Stimulated activated naive CD4-positive, alpha-beta T cell treated with Interleukin-2 at 50 U/mL for 16 hours (primary cell): ENCODE results near the gene CDK2AP2.
"Not testable (repeated sequence)": the region's sequence is repeated elsewhere in the genome, so short reads cannot be mapped to it uniquely, and the experiment has no call there.

Experiments used
- DNase-seq: peaks from one replicate; lab custom pipeline; 2025; lab: John Stamatoyannopoulos, UW

CDK2AP2 gene, protein sequence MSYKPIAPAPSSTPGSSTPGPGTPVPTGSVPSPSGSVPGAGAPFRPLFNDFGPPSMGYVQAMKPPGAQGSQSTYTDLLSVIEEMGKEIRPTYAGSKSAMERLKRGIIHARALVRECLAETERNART

DNA sequence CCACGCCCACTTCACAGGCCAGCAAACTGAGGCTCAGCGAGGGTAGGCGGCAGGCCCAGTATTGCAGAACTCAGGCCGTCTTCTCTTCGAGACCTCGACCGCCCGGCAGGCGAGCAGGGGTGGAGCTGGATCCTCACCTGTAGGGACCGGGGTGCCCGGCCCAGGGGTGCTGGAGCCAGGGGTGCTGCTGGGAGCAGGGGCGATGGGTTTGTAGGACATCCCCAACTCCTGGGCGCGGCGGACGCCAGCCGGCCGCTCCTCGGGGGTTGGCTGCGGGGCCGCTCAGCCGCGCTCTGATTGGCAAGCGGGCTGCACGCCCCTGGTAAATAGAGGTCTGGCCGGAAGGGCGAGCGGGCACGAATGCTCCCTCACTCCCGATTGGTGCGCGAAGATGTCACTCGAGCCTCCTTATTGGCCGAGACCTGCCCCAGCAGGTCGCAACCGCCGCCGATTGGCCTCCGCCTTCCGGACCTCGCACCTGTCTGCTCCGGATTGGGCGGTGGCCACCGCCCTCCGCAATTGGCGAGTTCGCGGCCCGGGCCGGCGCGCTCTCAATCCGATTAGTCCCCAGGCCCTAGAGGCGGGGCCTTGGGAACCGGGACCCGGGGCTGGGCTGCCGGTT is at the start of gene CDK2AP2:
CDK2AP2 (minus strand) TSS at position 299 of the 622 bp plus-strand sequence; CDS start at position 219, 80 bp downstream.
- DNase-seq = peak; percentile 98

DNA sequence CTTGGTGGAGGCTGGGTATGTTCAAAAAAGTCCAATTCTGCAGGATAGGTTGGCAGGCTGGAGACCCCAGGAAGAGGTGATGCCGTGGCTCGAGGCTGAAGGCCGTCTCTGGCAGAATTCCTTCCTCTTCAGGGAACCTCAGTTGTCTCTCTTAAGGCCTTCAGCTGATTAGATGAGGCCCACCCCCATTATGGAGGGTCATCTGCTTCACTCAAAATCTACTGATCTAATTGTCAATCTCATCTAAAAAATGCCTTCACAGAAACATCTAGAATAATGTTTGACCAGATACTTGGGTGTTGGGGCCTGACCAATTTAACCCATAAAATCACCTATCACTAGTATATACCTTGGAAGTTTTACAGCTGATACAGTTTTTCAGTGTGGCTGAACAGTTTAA is 48.3 kb upstream of the CDK2AP2 start:
- DNase-seq = no peak

DNA sequence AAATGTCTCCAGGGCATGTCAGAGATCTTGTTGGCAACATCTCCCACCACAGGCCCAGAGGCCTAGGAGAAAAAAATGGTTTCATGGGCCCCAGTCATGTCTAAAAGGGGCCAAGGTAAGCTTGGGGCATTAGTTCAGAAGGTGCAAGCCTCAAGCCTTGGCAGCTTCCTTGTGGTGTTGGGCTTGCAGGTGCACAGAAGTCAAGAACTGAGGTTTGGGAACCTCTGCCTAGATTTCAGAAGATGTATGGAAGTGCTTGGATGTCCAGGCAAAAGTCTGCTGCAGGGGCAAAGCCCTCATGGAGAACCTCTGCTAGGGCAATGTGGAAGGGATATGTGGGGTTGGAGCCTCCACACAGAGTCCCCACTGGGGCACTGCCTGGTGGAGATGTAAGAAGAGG is 43.7 kb upstream of the CDK2AP2 start:
- DNase-seq = not testable (repeated sequence)

DNA sequence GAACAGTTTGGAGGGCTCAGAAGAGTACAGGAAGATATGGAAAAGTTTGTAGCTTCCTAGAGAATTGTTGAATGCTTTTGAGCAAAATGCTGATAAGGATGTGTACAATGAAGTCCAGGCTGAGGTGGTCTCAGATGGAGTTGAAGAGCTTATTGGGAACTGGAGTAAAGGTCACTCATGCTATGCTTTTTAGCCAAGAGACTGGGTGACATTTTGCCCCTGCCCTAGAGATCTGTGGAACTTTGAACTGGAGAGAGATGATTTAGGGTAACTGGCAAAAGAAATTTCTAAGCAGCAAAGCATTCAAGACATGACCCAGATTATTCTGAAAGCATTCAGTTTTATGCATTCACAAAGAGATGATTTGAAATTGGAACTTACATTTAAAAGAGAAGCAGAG is 43.2 kb upstream of the CDK2AP2 start:
- no peak for DNase-seq

DNA sequence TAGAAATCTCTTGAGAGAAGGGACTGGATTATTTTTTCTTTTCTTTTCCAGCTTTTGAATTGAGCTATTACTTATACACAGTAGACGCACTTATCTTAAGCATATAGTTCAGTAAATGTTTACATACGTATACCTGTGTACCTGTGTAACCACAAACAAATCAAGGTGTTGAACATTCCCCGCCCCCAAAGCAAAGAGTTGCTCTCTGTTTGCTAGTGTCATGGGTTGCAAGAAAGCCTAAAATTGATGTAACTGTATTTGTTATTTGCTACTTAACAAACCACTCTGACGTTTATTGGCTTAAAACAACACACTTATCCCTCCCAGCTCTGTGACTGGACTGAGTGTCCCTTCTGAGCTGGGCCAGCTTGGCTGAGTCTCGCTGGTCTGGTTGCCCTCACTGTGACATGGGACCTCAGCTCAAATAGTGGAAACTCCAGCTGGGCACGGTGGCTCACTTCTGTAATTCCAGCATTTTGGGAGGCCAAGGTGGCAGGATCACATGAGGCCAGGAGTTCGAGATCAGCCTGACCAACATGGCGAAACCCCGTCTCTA is 40.7 kb upstream of the CDK2AP2 start:
- DNase-seq = no peak

DNA sequence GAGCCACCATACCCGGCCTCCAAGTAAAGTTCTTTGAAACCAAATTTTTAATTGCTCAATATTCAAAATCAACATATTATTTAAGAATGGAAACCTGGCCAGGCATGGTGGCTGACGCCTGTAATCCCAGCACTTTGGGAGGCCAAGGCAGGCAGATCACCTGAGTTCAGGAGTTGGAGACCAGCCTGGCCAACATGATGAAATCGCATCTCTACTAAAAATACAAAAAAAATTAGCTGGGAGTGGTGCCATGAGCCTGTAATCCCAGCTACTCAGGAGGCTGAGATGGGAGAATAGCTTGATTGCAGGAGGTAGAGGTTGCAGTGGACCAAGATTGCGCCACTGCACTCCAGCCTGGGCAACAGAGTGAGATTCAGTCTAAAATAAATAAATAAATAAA is 40.1 kb upstream of the CDK2AP2 start:
- DNase-seq = not testable (repeated sequence)

DNA sequence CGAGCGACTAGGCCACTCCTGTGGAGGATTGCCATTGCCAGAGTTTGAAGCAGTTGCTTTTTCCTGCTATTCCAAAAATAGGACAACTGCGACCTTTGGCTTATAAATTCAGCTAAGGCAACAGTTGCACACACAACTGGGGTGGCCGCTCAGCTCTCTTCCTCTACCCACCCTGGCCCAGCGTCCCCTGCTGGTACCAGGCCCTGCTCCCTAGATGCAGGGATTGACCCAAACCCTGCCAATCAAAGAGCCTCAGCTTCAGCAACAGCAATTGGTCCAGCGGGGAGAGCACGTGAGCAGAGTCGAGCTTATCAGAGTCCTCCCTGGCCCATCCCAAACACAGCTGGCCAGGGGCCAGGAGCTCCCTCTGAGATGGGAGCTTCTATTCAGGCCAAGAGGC is 37.3 kb upstream of the CDK2AP2 start:
- no peak for DNase-seq

DNA sequence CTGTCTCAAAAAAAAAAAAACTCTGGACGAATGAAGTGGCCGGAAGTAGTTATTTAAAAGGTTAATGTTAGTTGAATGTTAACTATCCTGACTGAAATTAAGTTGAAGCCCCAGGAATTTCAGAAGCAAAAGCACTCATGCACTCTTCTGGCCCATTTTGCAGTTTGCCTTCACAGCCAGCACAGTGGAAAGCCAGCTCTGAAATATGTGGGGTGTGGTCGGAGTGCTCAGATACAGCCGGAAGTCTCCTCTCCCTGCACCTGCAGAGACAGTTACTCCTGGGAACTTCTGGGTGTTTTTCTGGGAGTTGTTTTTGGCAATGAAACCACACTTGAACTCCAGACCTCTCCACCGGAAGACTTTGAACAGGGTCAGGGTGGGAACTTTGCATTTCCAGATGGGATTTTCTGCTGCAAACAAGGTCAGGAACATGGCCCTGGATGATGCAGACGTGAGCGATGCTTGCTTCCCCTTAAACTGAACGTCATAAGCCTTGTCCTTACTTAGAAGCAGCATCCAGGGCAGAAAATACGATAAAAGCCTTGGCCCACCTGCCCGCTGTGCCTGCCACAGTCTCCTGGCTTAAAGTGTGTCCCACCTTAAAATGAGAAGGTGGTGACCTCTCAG is 36.8 kb upstream of the CDK2AP2 start:
- no peak for DNase-seq

DNA sequence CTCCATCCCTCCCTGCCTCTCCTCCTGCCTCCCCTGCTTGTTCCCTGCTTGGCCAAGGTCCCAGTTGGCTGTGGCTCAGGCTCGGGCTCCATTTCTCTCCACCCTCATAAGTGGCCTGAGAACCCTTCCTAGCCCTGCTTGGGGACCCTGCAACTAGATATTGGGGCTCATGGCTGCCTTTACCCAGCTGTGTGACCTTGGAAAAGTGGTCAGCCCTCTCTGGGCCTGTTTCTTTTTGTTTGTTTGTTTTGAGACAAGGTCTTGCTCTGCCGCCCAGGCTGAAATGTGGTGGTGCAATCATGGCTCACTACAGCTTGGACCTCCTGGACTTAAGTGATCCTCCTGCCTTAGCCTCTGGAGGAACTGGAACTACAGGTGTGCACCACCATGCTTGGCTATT is 35.6 kb upstream of the CDK2AP2 start:
- no peak for DNase-seq

DNA sequence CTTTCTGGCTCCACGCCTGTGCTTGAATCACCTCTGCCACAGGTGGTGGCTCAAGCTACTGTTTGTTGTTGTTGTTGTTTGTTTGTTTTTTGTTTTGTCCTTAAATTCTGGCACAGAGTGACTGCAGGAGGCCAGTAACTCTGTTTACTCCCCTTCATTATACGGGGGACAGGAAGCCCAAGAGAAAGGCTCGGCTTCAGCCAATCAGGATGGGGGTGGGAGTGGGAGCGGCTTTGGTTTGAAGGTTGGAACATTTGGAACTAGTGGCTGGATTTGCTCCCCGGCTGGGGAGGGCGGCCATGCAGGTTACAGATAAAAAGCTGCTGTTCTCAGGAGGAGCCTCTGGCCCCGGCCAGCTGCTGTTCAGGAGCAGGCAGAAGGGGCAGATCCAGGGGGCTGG is 35.0 kb upstream of the CDK2AP2 start:
- DNase-seq = no peak

DNA sequence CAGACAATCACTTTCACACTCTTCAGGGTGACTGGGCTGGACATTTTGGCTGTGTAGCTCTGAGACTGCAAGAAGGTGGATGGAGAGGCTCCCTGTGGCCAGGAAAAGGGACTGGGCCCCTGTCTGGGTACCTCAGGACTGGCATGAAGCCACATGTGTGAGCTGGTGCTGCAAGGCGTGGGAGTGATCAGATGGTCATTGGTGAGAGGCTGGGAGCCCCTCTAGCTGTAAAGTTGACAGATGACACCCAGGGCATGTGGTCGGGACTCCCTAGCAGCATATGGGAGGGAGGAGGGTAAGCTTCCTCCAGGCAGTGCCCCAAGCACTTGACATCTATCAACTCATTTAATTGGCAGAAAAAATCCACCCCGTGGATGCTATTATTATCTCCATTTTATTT is 34.2 kb upstream of the CDK2AP2 start:
- no peak for DNase-seq

DNA sequence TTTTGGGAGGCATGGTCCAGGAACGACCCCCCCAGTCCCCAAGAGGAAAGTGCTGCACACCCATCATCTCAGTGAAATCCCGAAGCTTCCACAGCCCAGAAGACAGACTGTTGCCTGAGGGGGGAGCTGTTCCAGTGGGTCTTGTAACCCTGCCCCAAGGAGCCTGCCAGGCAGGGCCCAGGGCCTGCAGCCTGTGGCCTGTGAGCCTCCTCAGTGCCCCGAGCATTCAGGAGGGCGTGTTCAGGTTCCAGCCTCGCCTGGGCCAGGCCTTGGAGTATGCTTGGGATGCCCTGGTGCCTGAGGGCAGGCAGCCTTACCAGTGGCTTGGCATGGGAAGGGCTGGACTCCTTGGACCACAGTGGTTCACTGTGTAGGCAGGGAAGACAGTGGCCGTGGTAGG is 33.2 kb upstream of the CDK2AP2 start:
- no peak for DNase-seq

DNA sequence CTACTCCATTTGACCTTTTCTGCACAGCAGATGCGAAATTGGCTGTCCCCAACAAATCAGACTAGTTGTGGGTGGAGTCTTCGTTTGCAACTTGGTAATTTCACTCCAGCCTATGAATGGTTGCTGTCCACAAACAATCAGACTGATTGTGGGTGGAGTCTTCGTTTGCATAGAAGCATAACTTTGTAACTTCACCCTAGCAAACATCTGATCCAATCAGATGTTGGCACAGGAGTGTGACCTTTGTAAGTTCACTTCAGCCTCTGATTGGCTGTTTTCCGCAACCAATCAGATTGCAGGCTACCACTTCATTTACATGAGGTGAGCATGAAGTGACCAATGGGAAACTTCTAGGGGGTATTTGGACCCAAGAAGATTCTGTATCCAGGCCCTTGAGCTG is 31.6 kb upstream of the CDK2AP2 start:
- no peak for DNase-seq

DNA sequence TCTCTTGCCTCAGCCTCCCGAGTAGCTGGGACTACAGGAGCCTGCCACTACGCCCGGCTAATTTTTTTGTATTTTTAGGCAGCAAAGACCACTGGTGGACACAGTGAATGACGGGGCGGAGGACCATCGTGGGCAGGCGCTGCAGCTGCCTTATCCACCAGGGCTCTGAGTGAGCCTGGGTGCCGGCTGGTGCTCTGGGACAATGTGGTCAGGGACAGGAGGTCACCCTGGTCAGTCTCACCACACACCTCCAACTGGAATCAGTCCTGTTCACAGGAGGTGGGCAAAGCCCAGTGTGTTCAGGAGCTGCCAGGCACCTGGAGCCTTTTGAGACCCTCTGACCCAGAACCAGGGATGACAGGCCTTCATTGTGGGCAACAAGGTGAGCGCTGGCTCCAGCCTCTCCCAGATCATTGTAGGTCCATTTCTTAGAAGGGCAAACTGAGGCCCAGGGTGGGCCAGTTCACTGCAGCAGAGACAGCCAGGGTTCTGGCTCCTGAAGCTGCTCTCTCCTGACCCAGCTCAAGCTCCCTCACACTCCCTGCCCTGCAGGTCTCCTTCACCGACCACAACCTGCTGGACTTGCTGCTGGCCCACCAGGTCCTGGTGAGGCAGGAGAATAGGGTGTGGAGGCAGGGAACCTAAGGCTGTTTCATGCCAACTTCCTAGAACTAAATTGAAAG is 31.0 kb upstream of the CDK2AP2 start:
- DNase-seq = no peak

DNA sequence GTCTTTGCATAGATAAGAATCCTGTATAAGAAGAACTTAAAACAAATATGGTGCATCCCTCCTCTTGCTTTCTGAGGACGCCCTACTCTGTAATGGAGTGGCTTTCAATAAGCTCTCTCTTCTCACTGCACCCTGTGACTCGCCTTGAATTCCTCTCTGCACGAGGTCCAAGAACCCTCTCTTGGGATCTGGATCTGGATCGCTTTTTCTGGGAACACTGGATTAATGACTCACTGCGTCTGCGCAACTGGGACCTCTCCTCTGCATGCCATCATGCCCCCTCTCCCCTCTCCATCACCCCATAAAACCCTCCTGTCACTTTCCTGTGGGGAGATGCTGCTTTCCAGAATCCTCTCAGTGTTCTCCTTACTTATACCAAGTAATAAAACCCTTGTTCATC is 30.3 kb upstream of the CDK2AP2 start:
- DNase-seq = no peak

DNA sequence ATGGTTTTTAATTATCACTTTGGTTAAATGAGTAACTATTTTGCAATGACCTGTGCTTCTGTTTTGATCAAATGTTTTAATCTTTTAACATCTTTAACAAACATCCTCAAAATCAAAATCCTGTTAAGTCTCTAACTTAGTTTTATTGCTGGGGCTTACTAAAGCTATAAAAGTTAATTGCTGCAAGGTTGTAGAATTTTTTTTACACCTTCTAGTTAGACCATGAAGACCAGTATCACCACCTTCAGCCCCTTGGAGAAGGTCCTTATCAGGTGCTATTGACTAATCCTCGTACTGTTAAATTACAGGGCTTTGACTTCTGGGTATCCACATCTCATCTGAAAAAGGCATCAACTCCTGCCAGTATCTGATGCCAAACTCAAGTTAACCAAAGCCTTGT is 27.6 kb upstream of the CDK2AP2 start:
- no peak for DNase-seq

DNA sequence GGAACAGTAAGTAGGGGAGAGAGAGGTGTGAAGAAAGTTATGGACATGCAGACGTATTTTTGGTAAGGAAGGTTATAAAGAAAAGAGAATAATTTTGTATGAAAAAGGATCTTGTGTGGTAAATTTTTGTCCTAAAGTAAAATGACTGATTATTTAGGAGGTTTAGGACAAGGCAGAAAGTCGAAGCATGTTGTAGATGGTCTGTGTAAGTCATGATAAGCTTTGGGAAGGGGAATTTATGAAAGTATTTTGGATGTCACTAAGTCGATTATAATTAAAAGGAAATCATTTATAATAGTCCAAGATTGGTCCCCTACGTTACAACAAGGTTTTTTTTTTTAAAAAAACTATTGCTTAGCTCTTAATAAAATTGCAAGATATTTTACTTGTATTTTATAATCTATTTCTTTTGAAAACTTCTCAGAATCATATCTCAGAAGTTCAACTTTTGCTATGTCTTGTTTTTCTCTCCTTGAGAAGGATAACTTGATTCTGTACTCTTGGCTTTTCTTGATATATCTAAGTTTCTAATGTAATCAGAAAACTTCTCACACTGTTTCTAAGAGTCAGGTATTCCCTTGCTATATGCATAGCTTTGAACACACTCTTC is 26.2 kb upstream of the CDK2AP2 start:
- DNase-seq = no peak

DNA sequence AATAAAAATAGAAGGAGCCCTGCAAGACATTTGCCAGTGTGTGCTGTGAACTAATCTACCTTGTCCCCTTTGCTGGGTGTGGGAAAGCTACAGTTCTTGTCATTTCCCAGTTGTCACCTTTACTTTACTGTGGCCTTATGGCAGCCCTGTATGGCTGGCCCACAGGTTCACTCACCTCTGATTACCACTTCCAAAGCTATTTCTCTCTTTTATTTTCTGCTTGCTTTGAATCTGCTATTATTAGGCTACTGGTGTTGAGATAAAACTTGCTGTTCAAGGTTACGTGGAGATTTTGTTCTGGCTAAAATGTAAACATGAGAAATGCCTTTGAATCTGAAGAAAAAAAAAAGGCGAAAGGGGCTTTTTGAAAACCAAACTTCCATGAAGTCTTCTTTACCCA is 24.9 kb upstream of the CDK2AP2 start:
- no peak for DNase-seq

DNA sequence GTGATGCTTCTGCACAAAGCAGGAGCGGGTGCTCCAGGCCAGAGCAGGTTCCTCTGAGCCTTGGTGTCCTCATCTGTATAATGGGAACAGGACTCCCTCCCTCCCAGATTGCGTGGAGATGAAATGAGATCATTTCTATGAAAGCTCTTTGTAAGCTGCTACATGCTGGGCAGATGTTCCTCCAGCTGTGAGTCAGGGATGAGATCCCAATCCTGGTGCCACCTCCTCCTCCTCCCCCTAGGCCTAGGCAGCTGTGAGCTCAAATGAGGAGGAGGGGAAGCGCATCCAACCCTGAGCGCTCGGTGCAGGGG is 22.3 kb upstream of the CDK2AP2 start:
- no peak for DNase-seq

DNA sequence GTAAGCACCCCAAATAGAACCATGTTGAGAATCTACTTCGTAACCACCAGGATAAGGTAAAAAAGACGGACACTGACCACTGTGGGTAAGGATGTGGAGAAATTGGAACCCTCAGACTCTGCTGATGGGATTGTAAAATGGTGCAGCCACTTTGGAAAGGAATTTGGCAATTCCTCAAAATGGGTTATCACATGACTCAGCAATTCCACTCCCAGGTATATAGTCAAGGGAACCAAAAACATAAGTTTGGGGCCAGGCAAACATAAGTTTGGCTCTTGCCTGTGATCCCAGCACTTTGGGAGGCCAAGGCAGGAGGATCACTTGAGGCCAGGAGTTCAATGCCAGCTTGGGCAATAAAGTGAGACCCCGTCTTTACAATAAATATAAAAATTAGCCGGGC is 20.4 kb upstream of the CDK2AP2 start:
- DNase-seq = no peak

DNA sequence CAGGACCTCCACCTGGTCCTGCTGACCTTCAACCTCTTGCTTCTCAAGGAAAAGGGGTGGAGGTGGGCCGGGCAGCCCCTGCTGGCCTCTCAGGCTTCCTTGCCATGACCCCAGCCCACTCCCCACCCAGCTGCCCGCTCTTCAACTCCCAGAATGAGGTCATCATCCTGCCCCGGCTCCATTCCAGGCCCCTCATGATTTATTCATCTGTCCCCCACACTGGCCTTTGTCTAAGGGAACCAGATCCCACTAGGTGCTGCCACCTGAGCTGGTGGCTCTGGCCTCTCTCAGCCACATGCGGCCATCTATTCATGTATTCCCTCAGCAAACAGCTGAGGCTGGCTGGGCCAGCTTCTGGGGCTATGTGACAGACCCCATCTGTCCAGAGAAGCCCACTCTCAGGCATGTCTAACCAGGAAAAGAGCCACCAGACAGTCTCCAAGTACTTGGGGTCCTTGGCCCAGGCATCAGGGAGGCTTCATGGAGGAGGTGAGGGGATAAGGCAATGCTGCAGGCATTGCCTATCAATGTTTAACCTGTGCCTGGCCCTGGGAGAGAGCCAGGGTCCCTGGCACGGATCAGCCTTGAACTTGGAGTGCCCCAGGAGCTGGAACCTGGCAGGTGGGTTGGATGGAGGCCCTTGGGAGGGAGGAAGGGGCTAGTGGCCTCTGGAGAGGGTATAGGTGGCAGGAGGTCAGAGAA is 17.5 kb upstream of the CDK2AP2 start:
- DNase-seq = no peak

DNA sequence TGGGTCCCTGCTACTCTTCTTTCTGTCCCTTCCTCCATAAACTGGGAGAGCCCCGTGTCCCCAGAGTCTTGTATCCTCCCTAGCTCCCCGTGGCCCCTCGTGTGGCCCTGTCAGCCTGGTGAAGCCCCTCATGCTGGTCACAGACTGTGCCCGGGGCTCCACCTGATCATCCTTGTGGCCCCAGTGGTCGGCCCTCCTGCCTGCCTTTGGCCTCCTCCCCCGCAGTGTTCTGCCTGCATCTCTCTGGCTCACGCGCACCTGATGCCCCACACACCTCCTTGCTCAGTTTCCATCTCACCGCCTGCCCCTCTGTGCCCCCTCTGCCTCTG is 16.5 kb upstream of the CDK2AP2 start:
- DNase-seq = no peak
